ENCODE data around the gene DCTN1. TPM values are rescaled to one million over a fixed set of nuclear protein-coding genes. Genes with fewer than 3 reads are reported as not detected.

The DCTN1 gene
- total RNA-seq, 2 donors from 2014 or later, result 93.9 to 294 TPM

DNA sequence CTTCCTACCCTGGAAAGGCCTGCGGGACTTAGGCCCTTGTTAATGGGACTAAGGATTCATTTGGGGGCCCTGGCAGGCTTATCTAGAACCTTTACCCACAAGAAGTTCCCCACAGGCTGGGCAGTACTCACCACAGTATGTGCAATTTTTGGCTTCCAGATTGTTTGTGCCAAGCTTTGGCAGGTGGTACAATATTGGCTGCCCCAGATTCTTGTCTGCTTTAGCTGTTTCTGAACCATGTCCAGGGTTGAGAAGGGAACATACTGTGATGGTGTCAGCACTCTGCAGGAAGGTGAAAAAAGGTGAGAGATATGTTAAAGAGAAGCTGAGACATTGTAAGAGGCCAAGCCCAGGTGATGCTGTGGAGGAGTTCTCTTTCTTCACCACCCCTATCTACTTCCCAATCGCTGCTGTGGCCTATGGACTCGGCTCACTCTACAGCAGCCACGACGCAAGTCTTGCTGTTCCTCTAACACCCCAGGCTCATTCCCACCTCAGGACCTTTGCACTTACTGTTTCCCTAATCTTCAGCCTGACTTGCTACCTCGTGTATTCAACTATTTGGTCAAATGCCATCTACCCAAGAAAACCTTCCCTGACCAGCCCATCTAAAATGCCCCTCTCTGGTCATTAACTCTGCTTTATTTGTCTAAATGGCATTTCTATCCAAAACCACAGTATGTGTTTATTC lies 46.1 kb downstream of the DCTN1 start:
- H3K27ac ChIP-seq, result no peak overlapping the region
- H3K36me3 ChIP-seq, result peaks cover 0 to 3% of the 10 kb centered on the region in 2 donors
- no peaks in the 10 kb centered on the region for H3K9me3 ChIP-seq
- no peak for DNase-seq (ENCODE audit: low spot score)
- H3K4me3 ChIP-seq, result no peak overlapping the region
- H3K27me3 ChIP-seq (replicated peaks; ENCODE audit: insufficient read depth), result no peaks in the 10 kb centered on the region
- intact Hi-C loops (cut with DNase I), result loop anchor here (10.0 kb wide), 1 partner anchor 189 kb away; the partner anchor contains the start of gene BOLA3
- TF ChIP-seq, protein P1, sequence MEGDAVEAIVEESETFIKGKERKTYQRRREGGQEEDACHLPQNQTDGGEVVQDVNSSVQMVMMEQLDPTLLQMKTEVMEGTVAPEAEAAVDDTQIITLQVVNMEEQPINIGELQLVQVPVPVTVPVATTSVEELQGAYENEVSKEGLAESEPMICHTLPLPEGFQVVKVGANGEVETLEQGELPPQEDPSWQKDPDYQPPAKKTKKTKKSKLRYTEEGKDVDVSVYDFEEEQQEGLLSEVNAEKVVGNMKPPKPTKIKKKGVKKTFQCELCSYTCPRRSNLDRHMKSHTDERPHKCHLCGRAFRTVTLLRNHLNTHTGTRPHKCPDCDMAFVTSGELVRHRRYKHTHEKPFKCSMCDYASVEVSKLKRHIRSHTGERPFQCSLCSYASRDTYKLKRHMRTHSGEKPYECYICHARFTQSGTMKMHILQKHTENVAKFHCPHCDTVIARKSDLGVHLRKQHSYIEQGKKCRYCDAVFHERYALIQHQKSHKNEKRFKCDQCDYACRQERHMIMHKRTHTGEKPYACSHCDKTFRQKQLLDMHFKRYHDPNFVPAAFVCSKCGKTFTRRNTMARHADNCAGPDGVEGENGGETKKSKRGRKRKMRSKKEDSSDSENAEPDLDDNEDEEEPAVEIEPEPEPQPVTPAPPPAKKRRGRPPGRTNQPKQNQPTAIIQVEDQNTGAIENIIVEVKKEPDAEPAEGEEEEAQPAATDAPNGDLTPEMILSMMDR (IDR thresholded peaks at IDR 0.05), result no peak
- H3K4me1 ChIP-seq (replicated peaks), result no peaks in the 10 kb centered on the region
- WGBS, result 90% methylated on average over 6 of the region's 6 CpGs

DNA sequence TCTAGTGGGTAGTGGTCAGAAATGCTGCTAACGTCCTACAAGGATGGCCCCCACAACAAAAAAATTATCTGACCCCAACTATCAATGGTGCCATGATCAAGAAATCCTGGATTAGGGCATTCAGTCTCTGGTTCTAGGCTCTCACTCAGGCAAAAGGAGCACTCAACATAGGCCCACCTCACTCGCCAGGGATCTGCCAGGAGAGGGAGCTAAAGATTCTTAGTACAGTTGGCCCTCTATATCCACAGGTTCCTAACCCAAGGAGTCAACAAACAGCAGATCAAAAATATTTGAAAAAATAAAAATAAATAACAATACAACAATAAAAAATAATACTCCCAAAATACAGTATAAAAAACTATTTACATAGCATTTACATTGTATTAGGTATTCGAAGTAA lies 46.9 kb downstream of the DCTN1 start:
- WGBS, result 71% methylated on average over 3 of the region's 3 CpGs
- TF ChIP-seq, protein P1 (IDR thresholded peaks at IDR 0.05), result peak in 2 of 4 experiments; percentile 9 to 14
- TF ChIP-seq POLR2AphosphoS5 (IDR thresholded peaks at IDR 0.05), result no peak
- TF ChIP-seq POLR2A (IDR thresholded peaks at IDR 0.05), result no peak
- no peak overlapping the region for H3K27ac ChIP-seq

DNA sequence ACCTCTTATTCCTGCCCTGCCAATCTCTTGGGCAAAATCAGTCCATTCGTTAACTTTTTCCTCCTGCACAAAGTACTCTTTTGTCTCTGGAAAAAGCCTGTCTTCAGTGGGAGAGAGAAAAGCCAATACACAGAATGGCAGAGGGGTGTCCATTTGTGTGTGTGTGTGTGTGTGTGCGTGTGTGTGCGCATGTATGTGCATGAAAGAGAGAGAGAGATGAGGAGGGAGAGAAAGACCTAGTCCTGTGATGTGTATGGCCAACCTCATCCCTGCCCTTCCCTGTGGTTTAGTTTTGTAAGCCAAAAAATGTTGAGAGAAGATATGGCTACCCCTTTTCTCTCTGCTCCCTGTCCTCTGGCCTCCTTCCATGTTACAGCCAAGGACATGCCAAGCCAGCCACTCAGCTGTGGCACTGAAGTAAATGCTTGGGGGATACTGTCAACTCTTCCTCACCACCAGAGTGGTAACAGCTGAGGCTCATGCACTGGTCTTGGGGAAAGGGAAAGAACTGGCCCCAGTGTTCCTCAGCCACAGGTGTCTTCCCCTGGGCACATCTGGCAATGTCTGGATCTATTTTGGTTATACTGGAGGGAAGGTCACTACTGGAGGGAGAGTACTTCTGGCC lies 47.4 kb downstream of the DCTN1 start:
- Histone ChIP-seq H3K36me3 (peaks cover 0 to 3% of the 10 kb centered on the region in 2 donors), H3K9me3 (no peaks in the 10 kb centered on the region), H3K27me3 (replicated peaks; ENCODE audit: insufficient read depth) (no peaks in the 10 kb centered on the region), H3K27ac (no peak overlapping the region), H3K4me1 (replicated peaks) (no peaks in the 10 kb centered on the region), H3K4me3 (no peak overlapping the region)
- TF ChIP-seq POLR2AphosphoS5 (IDR thresholded peaks at IDR 0.05), result no peak
- no peak for TF ChIP-seq POLR2A (IDR thresholded peaks at IDR 0.05)
- TF ChIP-seq, protein P1 (IDR thresholded peaks at IDR 0.05), result no peak
- 89% methylated on average over 3 of the region's 3 CpGs for WGBS
- DNase-seq (ENCODE audit: low spot score), result no peak
- intact Hi-C loops (cut with DNase I), result loop anchor here (10.0 kb wide), 1 partner anchor 188 kb away; the partner anchor contains the start of gene BOLA3

More for the DNA sequence above, 46.9 kb downstream of the DCTN1 start:
- no peaks in the 10 kb centered on the region for H3K4me1 ChIP-seq (replicated peaks)
- H3K9me3 ChIP-seq, result no peaks in the 10 kb centered on the region
- H3K27me3 ChIP-seq (replicated peaks; ENCODE audit: insufficient read depth), result no peaks in the 10 kb centered on the region
- DNase-seq (ENCODE audit: low spot score), result no peak
- intact Hi-C loops (cut with DNase I), result loop anchor here (10.0 kb wide), 1 partner anchor 188 kb away; the partner anchor contains the start of gene BOLA3
- no peak overlapping the region for H3K4me3 ChIP-seq
- H3K36me3 ChIP-seq, result peaks cover 0 to 3% of the 10 kb centered on the region in 2 donors

DNA sequence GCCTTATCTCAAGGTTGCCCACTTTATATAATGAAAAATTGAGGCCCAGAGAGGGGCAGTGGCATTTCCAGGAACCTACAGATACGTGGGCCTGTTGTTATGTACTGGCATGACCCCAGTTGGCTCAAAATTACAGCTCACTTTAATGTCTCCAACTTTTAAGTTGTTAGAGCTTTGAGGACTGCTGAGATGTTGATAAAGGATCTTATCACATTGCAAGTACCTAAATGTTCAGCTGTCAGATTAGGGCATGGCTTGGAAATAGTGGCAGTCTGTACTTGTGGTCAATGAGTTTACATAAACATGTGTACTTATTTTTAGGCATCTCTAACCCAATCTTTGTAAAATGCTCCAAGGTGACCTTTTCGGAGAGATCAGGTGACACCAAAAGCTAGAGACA lies 51.5 kb downstream of the DCTN1 start:
- 83% methylated on average over 2 of the region's 2 CpGs for WGBS
- no peaks in the 10 kb centered on the region for H3K9me3 ChIP-seq
- intact Hi-C loops (cut with DNase I), result no loop called here
- TF ChIP-seq POLR2A (IDR thresholded peaks at IDR 0.05), result no peak
- TF ChIP-seq, protein P1 (IDR thresholded peaks at IDR 0.05), result no peak
- TF ChIP-seq POLR2AphosphoS5 (IDR thresholded peaks at IDR 0.05), result no peak
- H3K27me3 ChIP-seq (replicated peaks; ENCODE audit: insufficient read depth), result no peaks in the 10 kb centered on the region
- no peak overlapping the region for H3K27ac ChIP-seq
- no peak overlapping the region for H3K4me3 ChIP-seq
- H3K36me3 ChIP-seq, result peaks cover 0 to 3% of the 10 kb centered on the region in 2 donors
- DNase-seq (ENCODE audit: low spot score), result no peak
- no peaks in the 10 kb centered on the region for H3K4me1 ChIP-seq (replicated peaks)
